ENCODE data around the gene MRPL28.
"Not testable (repeated sequence)": the region's sequence is repeated elsewhere in the genome, so short reads cannot be mapped to it uniquely, and the experiment has no call there.

Gene MRPL28

DNA sequence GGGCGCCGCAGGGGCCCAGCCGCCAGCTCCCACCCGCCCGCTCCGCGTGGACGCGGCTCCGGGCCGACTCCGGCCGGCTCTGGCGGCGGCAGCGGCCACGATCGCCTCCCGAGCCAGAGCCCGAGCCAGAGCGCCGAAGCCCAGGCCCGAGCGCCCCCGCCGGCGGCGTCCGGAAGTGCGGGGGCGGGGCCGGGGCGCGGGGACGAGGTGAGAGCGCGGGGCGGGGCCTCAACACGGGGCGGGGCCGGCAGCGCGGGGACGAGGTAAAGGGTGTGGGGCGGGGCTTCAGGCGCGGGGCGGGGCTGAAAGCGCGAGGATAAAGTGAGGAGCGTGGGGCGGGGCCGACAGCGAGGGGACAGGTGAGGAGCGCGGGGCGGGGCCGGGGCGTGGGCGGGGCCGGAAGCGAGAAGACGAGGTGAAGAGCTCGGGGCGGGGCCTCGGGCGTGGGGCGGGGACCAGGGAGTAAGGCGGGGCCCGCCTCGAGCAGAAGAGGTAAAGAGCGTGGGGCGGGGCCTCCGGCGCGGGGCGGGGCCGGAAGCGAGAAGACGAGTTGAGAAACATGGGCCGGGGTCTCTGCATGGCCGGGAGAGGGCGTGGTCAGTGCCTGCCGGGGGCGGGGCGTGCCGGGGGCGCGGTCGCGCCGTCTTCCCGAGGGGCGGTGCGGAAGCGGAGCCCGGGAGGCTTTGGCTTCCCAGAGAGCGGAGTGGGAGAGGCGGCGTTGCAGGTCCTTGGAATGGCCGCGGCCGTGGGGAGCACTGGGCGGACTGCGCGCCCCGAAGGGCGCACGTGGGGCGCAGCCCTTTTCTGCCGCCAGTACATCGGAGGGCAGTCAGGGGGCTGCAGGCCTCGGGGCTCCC lies 17.6 kb downstream of the MRPL28 start, which contains the start of gene AXIN1:
AXIN1 (minus strand) TSS at position 177 of the 857 bp plus-strand sequence. CDS start 5,698 bp downstream, outside the sequence.
- Mint-ChIP-seq H3K27ac (peak within 1 kb of the TSS; percentile 37), H3K9me3 (no peaks in the 10 kb centered on the region), H3K4me1 (ENCODE audit: low read depth) (peaks cover 38% of the 10 kb centered on the region), H3K4me3 (peak within 1 kb of the TSS; percentile 73), H3K36me3 (ENCODE audit: low read depth) (peaks cover 9% of the 10 kb centered on the region), H3K27me3 (no peaks in the 10 kb centered on the region)
- intact Hi-C loops (cut with micrococcal nuclease), result loop anchor here (1.0 to 5.0 kb wide), 2 partner anchors 35 to 117 kb away; no protein-coding TSS in a partner anchor

DNA sequence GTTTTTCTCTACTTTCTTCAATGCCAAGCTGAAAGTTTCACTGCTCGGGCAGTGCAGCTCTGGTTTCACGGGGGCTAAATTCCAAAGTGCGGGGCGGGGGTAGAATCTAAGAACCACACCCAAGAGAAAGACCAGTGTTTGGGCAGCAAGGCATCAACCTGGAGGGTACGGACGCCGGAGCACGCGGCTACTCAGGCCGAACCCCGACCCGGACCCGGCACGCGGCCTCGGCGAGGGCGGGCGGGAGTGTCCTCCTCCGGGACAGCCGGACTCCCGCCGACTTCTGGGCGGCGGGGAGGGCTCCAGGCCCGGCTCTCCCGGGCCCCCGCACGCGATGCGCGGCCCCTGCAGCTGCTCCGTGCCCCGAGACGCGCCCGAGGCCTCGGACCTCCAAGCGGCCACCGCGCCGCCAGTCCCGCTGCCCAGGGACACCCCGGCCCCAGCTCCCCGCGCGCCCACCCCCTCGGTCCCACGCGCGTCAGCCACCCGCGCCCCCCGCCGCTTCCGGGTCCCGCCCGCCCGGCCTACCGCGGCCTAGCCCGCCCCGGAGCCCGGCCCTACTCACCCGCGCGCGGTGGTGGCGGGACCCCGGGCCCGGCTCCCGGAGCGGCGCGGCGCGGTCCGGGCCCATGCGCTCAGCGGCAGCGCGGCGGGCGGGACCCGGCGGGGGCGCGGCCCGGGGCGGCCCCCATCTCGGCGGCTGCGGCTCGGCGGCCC lies 18.4 kb downstream of the MRPL28 start:
- Mint-ChIP-seq H3K27ac (peak overlapping the region; percentile 37), H3K4me3 (peak overlapping the region; percentile 73), H3K36me3 (ENCODE audit: low read depth) (peaks cover 17% of the 10 kb centered on the region), H3K27me3 (no peaks in the 10 kb centered on the region), H3K9me3 (no peaks in the 10 kb centered on the region), H3K4me1 (ENCODE audit: low read depth) (peaks cover 46% of the 10 kb centered on the region)
- intact Hi-C loops (cut with micrococcal nuclease), result loop anchor here (1.0 to 5.0 kb wide), 2 partner anchors 35 to 117 kb away; no protein-coding TSS in a partner anchor

DNA sequence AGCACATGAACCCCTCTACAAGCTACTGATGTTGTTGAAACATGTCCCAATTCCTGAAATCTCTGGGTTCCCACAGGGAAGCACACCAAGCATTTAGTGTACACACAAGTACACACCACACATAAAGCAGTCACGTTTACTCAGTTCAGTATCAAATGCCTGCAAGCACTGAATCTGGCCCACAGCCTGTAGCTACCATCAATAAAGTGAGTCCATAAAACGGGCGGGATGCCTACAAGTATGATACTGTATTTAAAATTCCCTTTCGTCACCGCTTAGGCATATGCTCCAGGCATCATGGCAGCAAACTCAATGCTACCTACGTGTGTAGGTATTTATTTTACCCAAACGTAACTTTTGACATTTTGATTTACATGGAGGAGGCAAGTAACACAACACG lies 20.1 kb downstream of the MRPL28 start:
- H3K9me3 Mint-ChIP-seq, result no peaks in the 10 kb centered on the region
- H3K36me3 Mint-ChIP-seq (ENCODE audit: low read depth), result peaks cover 35% of the 10 kb centered on the region
- H3K4me3 Mint-ChIP-seq, result no peak overlapping the region
- no peak overlapping the region for H3K27ac Mint-ChIP-seq
- H3K4me1 Mint-ChIP-seq (ENCODE audit: low read depth), result peaks cover 54% of the 10 kb centered on the region
- intact Hi-C loops (cut with micrococcal nuclease), result loop anchor here (5.0 kb wide), 1 partner anchor 33 kb away; no protein-coding TSS in a partner anchor
- H3K27me3 Mint-ChIP-seq, result no peaks in the 10 kb centered on the region

DNA sequence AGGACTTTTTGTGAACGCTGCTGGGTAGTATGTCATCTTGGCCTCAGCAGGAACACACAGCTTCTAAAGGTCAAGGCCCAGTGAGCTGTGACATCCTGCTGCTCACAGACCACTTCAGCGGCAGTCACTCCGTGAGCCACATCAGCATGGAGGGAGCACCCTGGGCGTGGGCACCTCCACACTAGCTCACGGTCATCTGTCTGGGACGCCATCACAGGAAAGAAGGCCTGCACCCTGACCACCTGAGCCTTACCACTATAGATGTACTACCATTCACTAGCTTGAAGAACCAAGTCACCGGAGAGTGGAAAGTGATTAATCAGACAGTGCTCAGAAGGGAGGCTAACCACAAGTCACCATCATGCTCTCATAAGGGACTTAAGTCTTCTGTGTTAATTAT lies 21.1 kb downstream of the MRPL28 start:
- Mint-ChIP-seq H3K4me3 (no peak overlapping the region), H3K36me3 (ENCODE audit: low read depth) (peaks cover 45% of the 10 kb centered on the region), H3K9me3 (no peaks in the 10 kb centered on the region), H3K27me3 (no peaks in the 10 kb centered on the region), H3K4me1 (ENCODE audit: low read depth) (peaks cover 51% of the 10 kb centered on the region), H3K27ac (no peak overlapping the region)
- intact Hi-C loops (cut with micrococcal nuclease), result no loop called here

DNA sequence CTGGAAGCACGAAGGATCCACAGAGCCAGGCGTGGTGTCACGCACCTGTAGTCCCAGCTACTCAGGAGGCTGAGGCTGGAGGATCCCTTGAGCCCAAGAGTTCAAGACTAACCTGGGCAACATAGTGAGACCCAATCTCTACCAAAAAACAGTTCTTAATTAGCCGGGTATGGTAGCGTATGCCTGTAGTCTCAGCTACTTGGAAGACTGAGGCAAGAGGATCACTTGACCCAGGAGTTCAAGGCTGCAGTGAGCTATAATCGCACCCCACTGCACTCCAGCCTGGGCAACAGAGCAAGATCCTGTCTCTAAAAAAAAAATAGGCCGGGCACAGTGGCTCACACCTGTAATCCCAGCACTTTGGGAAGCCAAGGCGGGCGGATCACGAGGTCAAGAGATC lies 21.8 kb downstream of the MRPL28 start:
- H3K36me3 Mint-ChIP-seq (ENCODE audit: low read depth), result peaks cover 52% of the 10 kb centered on the region
- H3K27me3 Mint-ChIP-seq; intact Hi-C loops (cut with micrococcal nuclease); H3K9me3 Mint-ChIP-seq; H3K4me3 Mint-ChIP-seq: not testable (repeated sequence)
- H3K4me1 Mint-ChIP-seq (ENCODE audit: low read depth), result peaks cover 47% of the 10 kb centered on the region
- peak overlapping the region; percentile 68 for H3K27ac Mint-ChIP-seq

DNA sequence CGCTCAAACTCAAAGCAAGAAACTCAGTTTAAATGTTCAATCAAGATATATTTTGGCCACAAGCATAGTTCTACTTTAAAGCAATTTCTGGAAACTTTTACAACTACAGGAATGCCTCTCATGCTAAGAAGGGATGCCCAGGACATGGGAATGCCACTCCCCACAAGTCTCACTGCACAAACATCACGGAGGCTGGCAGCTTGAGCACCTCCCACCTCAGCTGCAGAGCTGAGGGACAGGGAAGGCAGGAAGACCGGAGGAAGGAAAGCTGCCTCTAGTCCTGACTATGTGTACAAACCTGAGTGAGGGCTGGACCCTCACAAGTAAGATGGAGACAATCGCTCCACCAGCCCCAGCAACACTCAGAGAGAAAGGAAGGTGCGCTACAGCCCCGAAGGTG lies 23.1 kb downstream of the MRPL28 start:
- H3K4me1 Mint-ChIP-seq (ENCODE audit: low read depth), result peaks cover 59% of the 10 kb centered on the region
- H3K4me3 Mint-ChIP-seq, result no peak overlapping the region
- H3K9me3 Mint-ChIP-seq, result no peaks in the 10 kb centered on the region
- peak overlapping the region; percentile 68 for H3K27ac Mint-ChIP-seq
- H3K36me3 Mint-ChIP-seq (ENCODE audit: low read depth), result peaks cover 65% of the 10 kb centered on the region
- intact Hi-C loops (cut with micrococcal nuclease), result no loop called here
- no peaks in the 10 kb centered on the region for H3K27me3 Mint-ChIP-seq

DNA sequence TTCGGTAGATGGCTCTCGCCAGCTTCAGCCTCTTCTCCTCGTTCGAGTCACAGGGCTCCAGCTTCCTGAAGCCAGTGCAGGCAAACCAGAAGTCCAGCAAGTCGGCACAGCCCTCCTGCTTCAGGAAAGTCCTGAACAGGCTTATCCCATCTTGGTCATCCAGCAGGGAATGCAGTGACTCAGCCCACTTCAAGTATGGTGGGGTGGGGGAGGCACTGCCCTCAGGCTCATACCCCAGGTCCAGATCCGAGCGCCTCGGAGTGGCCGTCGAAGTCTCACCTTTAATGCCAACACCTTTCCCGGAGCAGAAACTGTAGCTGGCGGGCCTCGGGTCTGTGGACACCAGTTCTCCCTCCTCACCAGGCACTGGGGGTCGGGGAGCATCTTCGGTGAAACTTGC lies 23.8 kb downstream of the MRPL28 start:
- H3K27ac Mint-ChIP-seq, result no peak overlapping the region

DNA sequence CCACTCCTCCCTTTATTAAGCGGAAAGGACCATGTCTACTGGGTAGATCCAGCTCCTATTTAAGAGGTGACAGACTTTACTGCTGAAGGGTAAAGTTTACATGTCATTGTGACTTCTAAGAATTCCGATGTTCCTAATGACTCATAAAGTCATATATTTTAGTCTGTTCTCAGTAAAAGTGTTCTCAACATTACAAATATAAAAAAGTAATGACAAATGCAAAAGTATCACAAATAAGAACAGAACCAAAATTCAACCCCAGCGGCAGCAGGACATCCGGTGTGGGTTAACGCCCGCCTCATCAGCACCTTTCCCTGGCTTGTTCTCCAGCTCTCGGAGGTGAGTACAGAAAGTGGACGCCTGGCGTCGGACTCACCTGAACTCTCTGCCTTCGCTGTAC lies 24.6 kb downstream of the MRPL28 start:
- Mint-ChIP-seq H3K27me3 (no peaks in the 10 kb centered on the region), H3K27ac (no peak overlapping the region), H3K9me3 (no peaks in the 10 kb centered on the region), H3K4me3 (no peak overlapping the region), H3K4me1 (ENCODE audit: low read depth) (peaks cover 65% of the 10 kb centered on the region), H3K36me3 (ENCODE audit: low read depth) (peaks cover 71% of the 10 kb centered on the region)
- intact Hi-C loops (cut with micrococcal nuclease), result no loop called here

More for the DNA sequence above, 23.8 kb downstream of the MRPL28 start:
- intact Hi-C loops (cut with micrococcal nuclease), result no loop called here
- no peaks in the 10 kb centered on the region for H3K27me3 Mint-ChIP-seq
- H3K36me3 Mint-ChIP-seq (ENCODE audit: low read depth), result peaks cover 70% of the 10 kb centered on the region
- no peak overlapping the region for H3K4me3 Mint-ChIP-seq
- peaks cover 63% of the 10 kb centered on the region for H3K4me1 Mint-ChIP-seq (ENCODE audit: low read depth)
- H3K9me3 Mint-ChIP-seq, result no peaks in the 10 kb centered on the region

DNA sequence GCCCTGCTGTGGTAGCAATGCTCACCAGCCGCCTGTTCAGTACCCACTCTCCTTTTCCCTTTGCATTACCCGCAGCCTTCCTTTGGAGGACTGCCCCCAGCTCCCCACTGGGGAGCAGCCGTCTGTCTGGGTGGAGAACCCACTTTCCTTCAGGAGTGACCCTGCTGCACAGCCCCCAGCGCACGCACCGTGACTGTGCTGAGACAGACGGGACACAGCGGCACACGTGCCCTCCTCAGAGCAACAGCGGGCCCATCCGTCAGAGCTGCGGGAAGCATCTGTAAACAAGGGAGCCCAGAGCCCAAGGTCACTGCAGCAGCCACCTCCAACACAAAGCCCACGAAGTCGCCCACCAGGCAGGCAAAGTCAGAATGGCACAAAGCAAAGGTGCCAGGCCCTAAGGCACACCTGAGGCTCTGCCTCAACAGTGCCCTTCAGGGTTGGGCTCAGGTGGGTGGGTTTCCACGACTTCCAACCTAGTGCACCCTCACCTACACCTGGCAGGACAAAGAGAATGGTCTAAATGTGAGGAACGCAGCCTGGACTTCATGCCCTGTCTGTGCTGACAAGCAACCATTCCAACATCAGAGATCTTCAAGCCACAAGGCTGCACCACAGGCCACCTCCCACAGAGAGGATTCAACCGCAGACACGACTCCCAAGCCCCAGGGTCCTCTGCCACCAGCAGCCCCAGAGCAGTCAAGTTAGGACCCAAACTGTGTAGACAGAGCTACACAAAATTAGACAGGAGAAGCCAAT lies 27.7 kb downstream of the MRPL28 start:
- Mint-ChIP-seq H3K27ac (peak overlapping the region; percentile 54), H3K4me3 (no peak overlapping the region)

DNA sequence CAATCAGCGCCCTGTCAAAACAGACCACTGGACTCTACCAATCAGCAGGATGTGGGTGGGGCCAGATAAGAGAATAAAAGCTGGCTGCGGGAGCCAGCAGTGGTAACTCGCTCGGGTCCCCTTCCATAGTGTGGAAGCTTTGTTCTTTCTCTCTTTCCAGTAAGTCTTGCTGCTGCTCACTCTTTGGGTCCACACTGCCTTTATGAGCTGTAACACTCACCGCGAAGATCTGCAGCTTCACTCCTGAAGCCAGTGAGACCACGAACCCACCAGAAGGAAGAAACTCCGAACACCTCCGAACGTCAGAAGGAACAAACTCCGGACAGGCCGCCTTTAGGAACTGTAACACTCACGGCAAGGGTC lies 28.4 kb downstream of the MRPL28 start:
- H3K27me3 Mint-ChIP-seq; H3K9me3 Mint-ChIP-seq; intact Hi-C loops (cut with micrococcal nuclease); H3K4me3 Mint-ChIP-seq: not testable (repeated sequence)
- H3K27ac Mint-ChIP-seq, result peak overlapping the region; percentile 54
- H3K36me3 Mint-ChIP-seq (ENCODE audit: low read depth), result peaks cover 59% of the 10 kb centered on the region
- H3K4me1 Mint-ChIP-seq (ENCODE audit: low read depth), result peaks cover 63% of the 10 kb centered on the region

More for the DNA sequence above, 27.7 kb downstream of the MRPL28 start:
- intact Hi-C loops (cut with micrococcal nuclease), result no loop called here
- Mint-ChIP-seq H3K4me1 (ENCODE audit: low read depth) (peaks cover 65% of the 10 kb centered on the region), H3K36me3 (ENCODE audit: low read depth) (peaks cover 65% of the 10 kb centered on the region), H3K27me3 (no peaks in the 10 kb centered on the region), H3K9me3 (no peaks in the 10 kb centered on the region)

DNA sequence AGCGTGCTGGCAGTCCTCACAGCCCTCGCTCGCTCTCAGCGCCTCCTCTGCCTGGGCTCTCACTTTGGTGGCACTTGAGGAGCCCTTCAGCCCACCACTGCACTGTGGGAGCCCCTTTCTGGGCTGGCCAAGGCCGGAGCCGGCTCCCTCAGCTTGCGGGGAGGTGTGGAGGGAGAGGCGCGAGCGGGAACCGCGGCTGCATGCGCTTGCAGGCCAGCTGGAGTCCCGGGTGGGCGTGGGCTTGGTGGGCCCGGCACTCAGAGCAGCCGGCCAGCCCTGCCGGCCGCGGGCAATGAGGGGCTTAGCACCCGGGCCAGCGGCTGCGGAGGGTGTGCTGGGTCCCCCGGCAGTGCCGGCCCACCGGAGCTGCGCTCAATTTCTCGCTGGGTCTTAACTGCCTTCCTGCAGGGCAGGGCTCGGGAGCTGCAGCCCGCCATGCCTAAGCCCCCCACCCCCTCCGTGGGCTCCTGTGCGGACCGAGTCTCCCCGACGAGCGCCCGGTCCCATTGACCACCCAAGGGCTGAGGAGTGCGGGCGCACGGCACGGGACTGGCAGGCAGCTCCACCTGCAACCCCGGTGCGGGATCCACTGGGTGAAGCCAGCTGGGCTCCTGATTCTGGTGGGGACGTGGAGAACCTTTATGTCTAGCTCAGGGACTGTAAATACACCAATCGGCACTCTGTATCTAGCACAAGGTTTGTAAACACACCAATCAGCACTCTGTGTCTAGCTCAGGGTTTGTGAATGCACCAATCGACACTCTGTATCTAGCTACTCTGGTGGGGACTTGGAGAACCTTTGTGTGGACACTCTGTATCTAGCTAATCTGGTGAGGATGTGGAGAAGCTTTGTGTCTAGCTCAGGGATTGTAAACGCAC lies 29.0 kb downstream of the MRPL28 start:
- H3K9me3 Mint-ChIP-seq; H3K4me3 Mint-ChIP-seq; intact Hi-C loops (cut with micrococcal nuclease); H3K27me3 Mint-ChIP-seq: not testable (repeated sequence)
- Mint-ChIP-seq H3K27ac (peak overlapping the region; percentile 66), H3K36me3 (ENCODE audit: low read depth) (peaks cover 52% of the 10 kb centered on the region), H3K4me1 (ENCODE audit: low read depth) (peaks cover 68% of the 10 kb centered on the region)

DNA sequence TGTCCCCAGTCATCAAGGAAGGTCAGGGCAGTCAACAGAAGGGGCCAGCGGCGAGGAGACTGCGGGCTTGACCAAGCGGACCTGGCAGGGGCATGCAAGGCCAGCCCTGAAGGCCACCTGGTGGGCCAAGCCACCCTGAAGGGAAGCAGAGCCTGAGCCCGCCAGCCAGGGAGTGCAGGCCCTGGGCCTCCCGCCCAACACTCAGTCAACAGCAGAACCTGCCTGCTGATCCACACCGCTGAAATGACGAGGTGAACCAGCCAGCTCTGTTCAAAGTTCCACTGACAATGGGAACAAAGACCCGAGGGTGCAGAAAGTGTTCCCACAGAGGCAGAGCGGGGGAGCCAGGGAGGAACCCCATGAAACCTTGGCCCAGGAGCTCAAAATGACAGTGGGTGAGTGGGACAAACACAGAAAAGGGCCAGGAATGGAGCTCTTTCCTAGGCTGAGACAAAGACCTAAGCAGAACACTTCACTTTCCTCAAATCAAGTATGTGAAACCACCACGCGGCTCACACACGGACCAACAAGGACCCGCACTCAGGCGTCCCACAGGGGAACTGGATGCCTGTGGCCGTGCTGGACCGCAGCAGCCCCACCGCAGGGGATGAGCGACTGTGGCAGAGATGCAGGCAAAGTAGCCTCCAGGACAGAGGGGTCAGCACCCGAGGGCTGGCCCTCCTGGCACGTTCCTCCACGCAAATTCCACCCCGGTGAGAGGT lies 29.8 kb downstream of the MRPL28 start:
- Mint-ChIP-seq H3K4me3 (peak overlapping the region; percentile 58), H3K27ac (peak overlapping the region; percentile 66), H3K4me1 (ENCODE audit: low read depth) (peaks cover 70% of the 10 kb centered on the region), H3K27me3 (no peaks in the 10 kb centered on the region), H3K9me3 (no peaks in the 10 kb centered on the region), H3K36me3 (ENCODE audit: low read depth) (peaks cover 44% of the 10 kb centered on the region)
- intact Hi-C loops (cut with micrococcal nuclease), result no loop called here

All from dendritic cell treated with granulocyte-macrophage colony-stimulating factor and Interleukin-4, amounts not matched to agents 40 ng/mL and 50 ng/mL, for 4 days (primary cell).